Measurements from ENCODE around the gene NRG2.

Gene NRG2

DNA sequence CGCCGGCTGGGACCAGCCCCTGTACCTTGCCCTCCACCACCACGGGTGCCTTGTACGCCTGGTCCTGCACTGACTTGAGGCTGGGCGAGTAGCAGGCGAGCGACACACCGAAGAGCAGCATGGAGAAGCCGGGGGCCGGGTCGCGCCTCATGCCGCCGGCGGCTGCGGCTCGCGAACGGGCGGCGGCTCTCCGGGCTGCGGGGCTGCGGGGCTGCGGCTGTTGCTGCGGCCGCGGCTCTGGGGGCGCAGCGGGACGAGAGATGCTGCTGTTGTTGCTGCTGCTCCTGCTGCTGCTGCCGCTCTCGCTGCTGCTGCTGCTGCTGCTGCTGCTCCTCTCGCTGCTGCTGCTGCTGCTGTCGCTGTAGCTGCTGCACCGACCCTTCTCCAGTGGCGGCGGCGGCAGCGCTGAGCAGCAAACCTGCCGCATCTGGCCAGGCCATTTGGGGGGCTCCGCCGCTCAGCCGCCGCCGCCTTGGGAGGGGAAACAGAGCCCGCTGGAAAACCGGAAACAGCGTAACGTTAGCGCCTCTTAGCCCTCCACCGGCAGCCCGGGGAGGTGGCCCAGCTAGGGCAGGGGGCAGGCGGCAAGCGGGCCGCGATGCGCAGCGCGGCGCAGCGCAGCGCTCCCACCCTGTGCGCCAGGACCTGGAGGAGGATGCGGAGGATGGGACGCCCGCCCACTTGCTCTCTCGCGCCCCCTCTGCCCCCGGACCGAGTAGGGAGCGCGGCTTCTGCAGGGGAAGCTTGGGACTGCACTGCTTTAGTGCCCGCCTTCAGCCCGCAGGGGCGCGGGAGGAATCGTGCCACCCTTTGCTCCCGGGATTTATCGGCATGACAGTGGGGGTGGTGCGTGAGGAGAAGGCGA lies at the start of gene NRG2:
TSS of gene NRG2 (minus strand) at position 657 of the 865 bp plus-strand sequence.
- no peaks in the 10 kb centered on the region for H3K36me3 ChIP-seq (ENCODE audit: insufficient read depth, low read length)
- H3K27ac ChIP-seq = no peak within 1 kb of the TSS
- H3K9me3 ChIP-seq (ENCODE audit: low read depth, low read length) = no peaks in the 10 kb centered on the region
- no peak within 1 kb of the TSS for H3K9ac ChIP-seq (ENCODE audit: insufficient read length)
- H3K4me3 ChIP-seq = peak within 1 kb of the TSS; percentile 69
- no peak for DNase-seq (ENCODE audit: low read depth, low spot score)
- TF ChIP-seq POLR2AphosphoS5 (IDR thresholded peaks at IDR 0.05; ENCODE audit: borderline replicate concordance, low read depth, low read length) = no peak
- TF ChIP-seq EZH2 (IDR thresholded peaks at IDR 0.05) = peak; percentile 94

DNA sequence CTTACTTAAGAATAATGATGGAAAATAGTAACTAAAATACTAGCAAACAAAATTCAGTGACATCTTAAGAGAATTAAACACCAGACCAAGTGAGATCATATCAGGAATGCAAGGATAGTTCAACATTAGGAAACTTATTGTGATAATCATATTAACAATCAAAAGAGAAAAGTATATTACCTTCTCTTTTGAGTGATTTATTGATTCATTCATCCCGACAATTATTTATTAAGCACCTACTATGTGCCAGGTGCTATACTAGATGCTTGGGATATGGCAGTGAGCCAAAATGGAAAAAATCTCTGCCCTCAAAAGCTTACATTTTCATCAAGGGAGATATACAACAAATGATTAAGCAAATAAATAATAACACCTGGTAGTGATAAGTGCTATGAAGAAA lies 47.2 kb upstream of the NRG2 start:
- TF ChIP-seq POLR2AphosphoS5 (IDR thresholded peaks at IDR 0.05; ENCODE audit: borderline replicate concordance, low read depth, low read length) (no peak), FOXP2 (optimal IDR thresholded peaks at IDR 0.05; ENCODE audit: control extremely low read depth, extremely low read length, insufficient read depth) (no peak), EZH2 (IDR thresholded peaks at IDR 0.05) (no peak)
- DNase-seq (ENCODE audit: low read depth, low spot score) = no peak

DNA sequence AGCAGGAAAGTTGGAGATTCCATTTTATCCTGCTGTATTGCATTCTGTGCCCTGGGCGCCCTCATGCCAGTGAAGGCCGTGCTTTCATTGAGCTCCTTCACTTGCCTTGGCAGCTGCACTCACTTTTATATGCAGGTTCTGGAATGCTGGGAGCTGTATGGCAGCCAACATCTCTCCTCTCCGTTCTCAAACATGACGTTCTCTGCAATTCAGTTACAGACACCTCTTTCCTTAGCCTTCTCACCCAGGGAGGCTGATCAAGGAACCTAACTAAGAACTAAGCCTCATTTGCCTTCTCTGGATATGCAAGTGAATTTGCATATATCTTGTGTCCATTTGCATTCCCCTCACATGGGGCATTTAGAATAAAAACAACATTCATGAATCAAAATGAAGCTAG lies 41.4 kb upstream of the NRG2 start:
- Histone ChIP-seq H3K9me3 (ENCODE audit: low read depth, low read length) (no peaks in the 10 kb centered on the region), H3K27ac (no peak overlapping the region), H3K4me3 (no peak overlapping the region), H3K9ac (ENCODE audit: insufficient read length) (no peak overlapping the region), H3K36me3 (ENCODE audit: insufficient read depth, low read length) (no peaks in the 10 kb centered on the region)
- TF ChIP-seq FOXP2 (optimal IDR thresholded peaks at IDR 0.05; ENCODE audit: control extremely low read depth, extremely low read length, insufficient read depth) (no peak), POLR2AphosphoS5 (IDR thresholded peaks at IDR 0.05; ENCODE audit: borderline replicate concordance, low read depth, low read length) (no peak), EZH2 (IDR thresholded peaks at IDR 0.05) (no peak)
- no peak for DNase-seq (ENCODE audit: low read depth, low spot score)

More for the DNA sequence above, 47.2 kb upstream of the NRG2 start:
- Histone ChIP-seq H3K9ac (ENCODE audit: insufficient read length) (no peak overlapping the region), H3K9me3 (ENCODE audit: low read depth, low read length) (no peaks in the 10 kb centered on the region), H3K36me3 (ENCODE audit: insufficient read depth, low read length) (no peaks in the 10 kb centered on the region), H3K4me3 (no peak overlapping the region), H3K27ac (no peak overlapping the region)

DNA sequence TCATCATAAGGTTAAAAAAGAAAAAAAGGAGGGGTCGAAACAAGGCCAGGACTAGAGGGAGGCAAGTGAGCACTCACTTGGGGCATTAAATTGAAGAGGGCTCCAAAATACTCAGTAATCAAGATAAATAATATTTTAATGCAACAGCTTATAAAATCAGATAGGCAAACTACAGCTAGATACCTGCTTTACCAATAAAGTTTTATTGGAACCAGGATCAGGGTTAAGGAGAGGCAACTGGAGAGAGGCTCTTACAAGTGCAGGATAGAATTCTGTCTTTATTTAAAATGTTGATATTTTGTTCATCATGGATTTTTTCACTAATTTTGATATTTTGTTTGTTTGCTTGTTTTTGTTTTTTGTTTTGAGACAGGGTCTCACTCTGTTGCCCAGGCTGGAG lies 40.6 kb upstream of the NRG2 start:
- no peak for DNase-seq (ENCODE audit: low read depth, low spot score)
- no peaks in the 10 kb centered on the region for H3K36me3 ChIP-seq (ENCODE audit: insufficient read depth, low read length)
- no peak overlapping the region for H3K27ac ChIP-seq
- H3K4me3 ChIP-seq = no peak overlapping the region
- no peaks in the 10 kb centered on the region for H3K9me3 ChIP-seq (ENCODE audit: low read depth, low read length)
- TF ChIP-seq FOXP2 (optimal IDR thresholded peaks at IDR 0.05; ENCODE audit: control extremely low read depth, extremely low read length, insufficient read depth) (no peak), POLR2AphosphoS5 (IDR thresholded peaks at IDR 0.05; ENCODE audit: borderline replicate concordance, low read depth, low read length) (no peak), EZH2 (IDR thresholded peaks at IDR 0.05) (no peak)
- H3K9ac ChIP-seq (ENCODE audit: insufficient read length) = no peak overlapping the region

DNA sequence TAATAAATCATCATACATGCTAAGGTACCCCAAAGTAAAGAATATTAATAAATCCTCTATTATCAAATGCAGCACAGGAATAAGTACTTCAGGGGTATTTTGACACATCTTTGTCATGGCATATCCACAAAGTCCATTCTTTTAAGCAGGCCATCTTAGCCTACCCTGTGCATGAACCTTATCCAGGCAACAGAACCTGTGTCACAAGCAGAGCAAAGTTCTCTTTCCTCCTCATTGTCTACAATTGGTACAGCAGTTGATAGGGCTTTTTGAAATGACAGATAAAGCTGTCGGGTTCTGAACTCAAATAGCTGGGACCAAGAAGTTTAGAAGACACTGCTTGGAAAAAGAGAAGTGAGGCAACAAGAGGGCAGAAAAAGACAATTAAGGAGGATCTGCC lies 40.0 kb upstream of the NRG2 start:
- Histone ChIP-seq H3K27ac (no peak overlapping the region), H3K9me3 (ENCODE audit: low read depth, low read length) (no peaks in the 10 kb centered on the region), H3K4me3 (no peak overlapping the region), H3K9ac (ENCODE audit: insufficient read length) (no peak overlapping the region), H3K36me3 (ENCODE audit: insufficient read depth, low read length) (no peaks in the 10 kb centered on the region)
- DNase-seq (ENCODE audit: low read depth, low spot score) = no peak
- TF ChIP-seq EZH2 (IDR thresholded peaks at IDR 0.05) (no peak), POLR2AphosphoS5 (IDR thresholded peaks at IDR 0.05; ENCODE audit: borderline replicate concordance, low read depth, low read length) (no peak), FOXP2 (optimal IDR thresholded peaks at IDR 0.05; ENCODE audit: control extremely low read depth, extremely low read length, insufficient read depth) (no peak)

DNA sequence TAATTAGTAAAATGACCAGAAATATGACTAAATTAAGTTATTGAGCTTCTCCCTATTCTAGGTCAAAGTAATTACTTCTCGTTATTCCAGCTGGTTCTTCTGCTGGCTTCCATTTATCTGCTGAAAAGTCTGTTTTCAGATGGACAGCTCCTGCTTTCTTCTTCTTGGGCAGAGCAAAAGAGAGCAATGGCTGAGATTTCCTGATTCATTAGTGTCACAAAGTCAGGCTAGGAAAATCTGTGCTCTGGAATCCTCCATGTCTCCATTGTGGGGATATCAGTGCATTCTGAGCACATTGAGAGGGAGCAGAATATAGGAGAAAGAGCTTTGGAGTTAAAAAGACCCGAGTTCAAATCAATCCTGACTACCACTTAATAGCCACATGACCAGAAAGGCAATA lies 33.7 kb upstream of the NRG2 start:
- Histone ChIP-seq H3K4me3 (no peak overlapping the region), H3K27ac (no peak overlapping the region), H3K9ac (ENCODE audit: insufficient read length) (no peak overlapping the region), H3K36me3 (ENCODE audit: insufficient read depth, low read length) (no peaks in the 10 kb centered on the region), H3K9me3 (ENCODE audit: low read depth, low read length) (no peaks in the 10 kb centered on the region)
- no peak for DNase-seq (ENCODE audit: low read depth, low spot score)
- no peak for TF ChIP-seq EZH2 (IDR thresholded peaks at IDR 0.05)

- Histone ChIP-seq H3K27ac (no peak overlapping the region), H3K4me3 (no peak overlapping the region), H3K9me3 (ENCODE audit: low read depth, low read length) (no peaks in the 10 kb centered on the region), H3K36me3 (ENCODE audit: insufficient read depth, low read length) (no peaks in the 10 kb centered on the region), H3K9ac (ENCODE audit: insufficient read length) (no peak overlapping the region)
- no peak for DNase-seq (ENCODE audit: low read depth, low spot score)
- no peak for TF ChIP-seq POLR2AphosphoS5 (IDR thresholded peaks at IDR 0.05; ENCODE audit: borderline replicate concordance, low read depth, low read length)
- no peak for TF ChIP-seq EZH2 (IDR thresholded peaks at IDR 0.05)
- TF ChIP-seq FOXP2 (optimal IDR thresholded peaks at IDR 0.05; ENCODE audit: control extremely low read depth, extremely low read length, insufficient read depth) = no peak
Observed at GRCh38 chr5:140076142-140076541, 33.0 kb upstream of the NRG2 start.

DNA sequence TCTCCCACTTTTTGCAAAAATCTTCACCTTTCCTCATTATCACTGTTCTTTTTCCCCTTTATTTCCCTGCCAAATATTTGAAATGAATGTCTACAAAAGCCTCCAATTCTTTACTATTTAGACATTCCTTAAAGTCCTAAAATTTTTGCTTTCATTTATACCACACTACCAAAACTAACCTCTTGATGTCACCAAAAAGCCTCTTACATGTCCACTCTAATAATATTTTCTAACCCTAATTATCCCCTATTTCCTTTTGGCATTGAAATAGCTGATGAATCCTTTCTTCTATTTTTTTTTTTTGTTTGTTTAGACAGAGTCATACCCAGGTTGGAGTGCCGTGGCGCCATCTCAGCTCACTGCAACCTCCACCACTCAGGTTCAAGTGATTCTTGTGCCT lies 32.3 kb upstream of the NRG2 start:
- Histone ChIP-seq H3K4me3 (no peak overlapping the region), H3K9ac (ENCODE audit: insufficient read length) (no peak overlapping the region), H3K27ac (no peak overlapping the region), H3K36me3 (ENCODE audit: insufficient read depth, low read length) (no peaks in the 10 kb centered on the region), H3K9me3 (ENCODE audit: low read depth, low read length) (no peaks in the 10 kb centered on the region)
- TF ChIP-seq POLR2AphosphoS5 (IDR thresholded peaks at IDR 0.05; ENCODE audit: borderline replicate concordance, low read depth, low read length) (no peak), FOXP2 (optimal IDR thresholded peaks at IDR 0.05; ENCODE audit: control extremely low read depth, extremely low read length, insufficient read depth) (no peak), EZH2 (IDR thresholded peaks at IDR 0.05) (no peak)
- no peak for DNase-seq (ENCODE audit: low read depth, low spot score)

GRCh38 chr5:140073296-140073695 lies 30.2 kb upstream of the NRG2 start:
- TF ChIP-seq POLR2AphosphoS5 (IDR thresholded peaks at IDR 0.05; ENCODE audit: borderline replicate concordance, low read depth, low read length) (no peak), FOXP2 (optimal IDR thresholded peaks at IDR 0.05; ENCODE audit: control extremely low read depth, extremely low read length, insufficient read depth) (no peak), EZH2 (IDR thresholded peaks at IDR 0.05) (no peak)
- no peak overlapping the region for H3K9ac ChIP-seq (ENCODE audit: insufficient read length)
- no peaks in the 10 kb centered on the region for H3K36me3 ChIP-seq (ENCODE audit: insufficient read depth, low read length)
- no peaks in the 10 kb centered on the region for H3K9me3 ChIP-seq (ENCODE audit: low read depth, low read length)
- no peak for DNase-seq (ENCODE audit: low read depth, low spot score)
- H3K4me3 ChIP-seq = no peak overlapping the region
- H3K27ac ChIP-seq = no peak overlapping the region

Measured in SK-N-MC (cell line).